Stomach (tissue), 9 donors: ENCODE data around the gene ZFP36. TPM values are rescaled to one million over a fixed set of nuclear protein-coding genes. Genes with fewer than 3 reads are reported as not detected.
A peak's percentile ranks its signal among the peaks of the same experiment; 100 is the strongest.

Experiments
- DNase-seq, 2 donors: peaks; one replicate each; pipeline versions ENCODE4 v3.0.0 to v3.0.0-alpha.2; 2013 to 2019
- H3K27ac ChIP-seq, 5 donors: fragments of 200-600 bp in 4 of 5; sonication (generic) in 4 of 5; one replicate each; pipeline ENCODE4 v1.5.1; 2013 to 2019; ENCODE audit warnings: mild to moderate bottlenecking in 1 of 5, moderate library complexity in 1 of 5
- H3K27me3 ChIP-seq, 3 donors: fragments of 200-600 bp; sonication (generic); one replicate each; pipeline ENCODE4 v1.5.1; 2017 to 2019; ENCODE audit warnings: mixed run types in 1 of 3
- H3K36me3 ChIP-seq, 4 donors: fragments of 200-600 bp; sonication (generic); 1 replicate in 3 of 4; 2 replicates in 1 of 4; pipeline ENCODE4 v1.5.1; 2016 to 2019
- H3K4me1 ChIP-seq, 4 donors: fragments of 200-600 bp; sonication (generic); one replicate each; pipeline ENCODE4 v1.5.1; 2016 to 2019
- H3K4me3 ChIP-seq, 4 donors: fragments of 200-600 bp; sonication (generic) in 3 of 4; one replicate each; pipeline ENCODE4 v1.5.1; 2016 to 2019; ENCODE audit warnings: mild to moderate bottlenecking in 1 of 4
- H3K9me3 ChIP-seq, 4 donors: fragments of 200-600 bp; sonication (generic); one replicate each; pipeline ENCODE4 v1.5.1; 2016 to 2019
- EP300 ChIP-seq: sonication (generic); formaldehyde crosslinking; IDR thresholded peaks from one replicate; pipeline ENCODE4 v1.6.1; 2017; ENCODE audit warnings: antibody characterized with exemption
- POLR2A ChIP-seq, 4 donors: fragments of 450-650 bp; IDR thresholded peaks; one replicate each; pipeline ENCODE4 v1.6.1; 2016; ENCODE audit warnings: antibody characterized with exemption in 4 of 4, control low read depth in 2 of 4, mild to moderate bottlenecking in 1 of 4, moderate library complexity in 1 of 4
- POLR2AphosphoS5 ChIP-seq, 3 donors: sonication (generic); formaldehyde crosslinking; IDR thresholded peaks; one replicate each; pipeline ENCODE4 v1.6.1; 2016; ENCODE audit warnings: antibody characterized with exemption in 3 of 3
- WGBS, 5 donors: extraction: QIAGEN DNeasy Blood & Tissue Kit in 3 of 5; methylation state at CpG; one replicate each; pipeline versions ENCODE4 v1.1.5 to v1.1.7; 2013 to 2018; 5-methylcytosine and 5-hydroxymethylcytosine counted together
- intact Hi-C: fragments of 100-400 bp; cut with DNase I; formaldehyde crosslinking; loops from one replicate; pipeline ENCODE4 v1.15.1; 2023; ENCODE audit warnings: low total_unique reads
- polyA plus RNA-seq, 3 donors: library from polyadenylated mRNA; stranded (reverse); fragments of 200-250 nt; gene quantifications; one replicate each; pipeline ENCODE4 v1.2.3, GENCODE V29; 2013
- total RNA-seq, 5 donors: library from RNA; depleted of rRNA; stranded (reverse); fragments of >200 nt; gene quantifications; one replicate each; pipeline versions ENCODE4 v1.1.0 to v1.2.3, GENCODE V29; 2014 to 2016
- TF ChIP-seq, protein P1 (sequence below), 7 experiments: fragments of 450-650 bp in 4 of 7; fragments of 200-600 bp in 3 of 7; sonication (generic) in 3 of 7; IDR thresholded peaks; one replicate each; pipeline ENCODE4 v1.5.1; 2016 to 2019; ENCODE audit warnings: antibody characterized with exemption in 7 of 7, control low read depth in 2 of 7, mild to moderate bottlenecking in 1 of 7
- donor health status: healthy with polysubstance abuse.
- donor health status: Bipolar disorder and iron deficiency.
- donor health status: healthy.

The ZFP36 gene
- total and polyA plus RNA-seq, 8 donors: 26.1 to 1,667 (median 175) TPM

DNA sequence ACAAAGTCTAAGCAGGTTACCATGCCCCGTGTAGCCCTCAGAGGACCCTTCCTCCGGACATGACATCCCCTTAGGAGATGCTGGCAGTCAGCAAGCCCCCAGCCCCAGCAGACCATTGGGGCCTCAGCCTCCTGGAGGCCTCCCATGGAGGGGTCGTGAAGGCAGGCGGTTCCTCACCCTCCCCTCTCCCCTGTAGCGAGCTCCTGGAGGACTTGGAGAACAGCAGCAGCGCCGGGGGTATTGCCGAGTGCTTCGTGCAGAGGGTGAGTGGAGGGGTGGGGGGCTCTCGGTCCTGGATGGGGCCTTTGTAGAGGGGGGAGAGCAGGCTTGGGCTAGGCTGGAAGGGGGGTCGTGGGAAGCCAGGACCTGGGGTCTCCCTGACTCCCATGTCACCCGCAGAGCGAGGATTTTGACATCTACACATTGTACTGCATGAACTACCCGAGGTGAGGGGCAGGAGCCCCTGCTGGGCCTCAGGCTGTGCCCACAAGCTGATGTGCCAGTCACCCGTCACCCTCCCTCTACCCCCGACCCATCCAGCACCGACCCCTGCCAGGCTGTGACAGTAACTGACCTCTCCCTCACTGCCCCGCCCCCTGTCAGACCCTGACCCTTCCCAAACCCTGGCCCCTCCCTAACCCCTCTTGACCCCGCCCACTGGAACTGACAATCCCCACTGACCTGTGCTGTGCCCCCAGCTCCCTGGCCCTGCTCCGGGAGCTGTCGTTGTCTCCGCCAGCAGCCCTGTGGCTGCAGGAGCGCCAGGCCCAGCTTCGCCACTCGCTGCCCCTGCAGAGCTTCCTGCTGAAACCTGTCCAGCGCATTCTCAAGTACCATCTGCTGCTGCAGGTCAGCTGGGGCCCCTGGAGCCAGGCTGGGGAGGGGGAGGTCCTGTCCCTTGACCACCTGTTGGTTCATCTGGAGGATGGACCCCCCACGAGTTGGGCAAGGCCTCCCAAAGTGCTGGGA is 9.8 kb downstream of the ZFP36 start:
- WGBS, 5 donors: 80 to 85% (median 81%) methylated on average over 18 to 27 of the region's 27 CpGs
- intact Hi-C loops: no loop called here

DNA sequence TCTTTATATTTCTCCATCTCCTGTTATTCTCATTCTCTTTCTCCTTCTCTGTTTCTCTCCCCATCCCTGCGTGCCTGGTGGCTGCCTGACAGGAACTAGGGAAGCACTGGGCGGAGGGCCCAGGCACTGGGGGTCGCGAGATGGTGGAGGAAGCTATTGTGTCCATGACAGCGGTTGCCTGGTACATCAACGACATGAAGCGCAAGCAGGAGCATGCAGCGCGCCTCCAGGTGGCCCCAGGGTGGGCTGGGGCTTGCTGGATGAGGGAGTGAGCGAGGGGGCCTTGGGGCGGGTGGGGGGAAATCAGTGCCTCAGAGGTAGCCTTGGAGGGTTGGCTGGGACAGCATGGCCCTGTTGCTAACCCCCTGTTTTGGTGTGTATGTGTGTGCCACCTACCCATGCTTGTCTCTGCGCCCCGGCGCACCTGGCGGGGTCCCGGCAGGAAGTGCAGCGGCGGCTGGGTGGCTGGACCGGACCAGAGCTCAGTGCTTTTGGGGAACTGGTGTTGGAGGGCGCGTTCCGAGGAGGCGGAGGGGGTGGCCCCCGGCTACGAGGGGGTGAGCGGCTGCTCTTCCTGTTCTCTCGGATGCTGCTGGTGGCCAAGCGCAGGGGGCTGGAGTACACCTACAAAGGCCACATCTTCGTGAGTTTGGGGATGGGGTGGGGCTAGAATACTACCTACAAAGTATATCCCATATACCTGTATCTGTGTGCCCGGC is 11.0 kb downstream of the ZFP36 start:
- Histone ChIP-seq H3K27me3 (no peaks in the 10 kb centered on the region), H3K9me3 (no peaks in the 10 kb centered on the region), H3K36me3 (peaks cover 13 to 65% (median 57%) of the 10 kb centered on the region in 4 donors), H3K4me1 (peaks cover 9 to 47% (median 37%) of the 10 kb centered on the region in 4 donors), H3K4me3 (no peak overlapping the region), H3K27ac (no peak overlapping the region)
- intact Hi-C loops: no loop called here
- DNase-seq: no peak
- TF ChIP-seq EP300: no peak
- TF ChIP-seq POLR2AphosphoS5 (IDR thresholded peaks at IDR 0.05): peak in 1 of 3 donors; percentile 10
- no peak for TF ChIP-seq POLR2A (IDR thresholded peaks at IDR 0.05)
- WGBS, 5 donors: 87 to 92% (median 91%) methylated on average over 24 to 30 of the region's 30 CpGs

More for the DNA sequence above, 9.8 kb downstream of the ZFP36 start:
- DNase-seq: no peak
- Histone ChIP-seq H3K4me3 (peak overlapping the region in 1 of 4 donors; percentile 11), H3K36me3 (peaks cover 13 to 53% (median 45%) of the 10 kb centered on the region in 4 donors), H3K4me1 (peaks cover 9 to 53% (median 44%) of the 10 kb centered on the region in 4 donors), H3K9me3 (no peaks in the 10 kb centered on the region), H3K27ac (peak overlapping the region in 3 of 5 donors; percentile 98 to 100 (median 98)), H3K27me3 (no peaks in the 10 kb centered on the region)
- TF ChIP-seq EP300 (no peak), POLR2A (IDR thresholded peaks at IDR 0.05) (no peak), POLR2AphosphoS5 (IDR thresholded peaks at IDR 0.05) (peak in 1 of 3 donors; percentile 20)
- TF ChIP-seq, protein P1, sequence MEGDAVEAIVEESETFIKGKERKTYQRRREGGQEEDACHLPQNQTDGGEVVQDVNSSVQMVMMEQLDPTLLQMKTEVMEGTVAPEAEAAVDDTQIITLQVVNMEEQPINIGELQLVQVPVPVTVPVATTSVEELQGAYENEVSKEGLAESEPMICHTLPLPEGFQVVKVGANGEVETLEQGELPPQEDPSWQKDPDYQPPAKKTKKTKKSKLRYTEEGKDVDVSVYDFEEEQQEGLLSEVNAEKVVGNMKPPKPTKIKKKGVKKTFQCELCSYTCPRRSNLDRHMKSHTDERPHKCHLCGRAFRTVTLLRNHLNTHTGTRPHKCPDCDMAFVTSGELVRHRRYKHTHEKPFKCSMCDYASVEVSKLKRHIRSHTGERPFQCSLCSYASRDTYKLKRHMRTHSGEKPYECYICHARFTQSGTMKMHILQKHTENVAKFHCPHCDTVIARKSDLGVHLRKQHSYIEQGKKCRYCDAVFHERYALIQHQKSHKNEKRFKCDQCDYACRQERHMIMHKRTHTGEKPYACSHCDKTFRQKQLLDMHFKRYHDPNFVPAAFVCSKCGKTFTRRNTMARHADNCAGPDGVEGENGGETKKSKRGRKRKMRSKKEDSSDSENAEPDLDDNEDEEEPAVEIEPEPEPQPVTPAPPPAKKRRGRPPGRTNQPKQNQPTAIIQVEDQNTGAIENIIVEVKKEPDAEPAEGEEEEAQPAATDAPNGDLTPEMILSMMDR (IDR thresholded peaks at IDR 0.05): no peak

DNA sequence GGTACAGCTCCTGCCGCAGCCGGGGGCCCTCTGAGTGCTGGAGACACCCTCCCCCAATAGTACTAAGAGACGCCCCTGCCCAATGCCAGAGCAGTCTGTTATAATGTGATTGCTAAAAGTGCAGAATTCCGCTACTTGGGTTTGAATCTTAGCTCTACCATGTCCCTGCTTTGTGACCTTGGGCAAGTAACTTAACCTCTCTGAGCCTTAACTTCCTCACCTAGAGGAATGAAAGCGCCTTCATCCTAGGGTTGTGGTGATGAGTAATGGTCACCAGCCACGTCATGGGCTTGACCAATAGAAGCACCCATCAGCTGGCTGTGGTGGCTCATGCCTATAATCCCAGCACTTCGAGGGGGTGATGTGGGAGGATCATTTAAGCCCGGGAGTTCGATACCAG is 12.4 kb downstream of the ZFP36 start:
- TF ChIP-seq POLR2AphosphoS5 (IDR thresholded peaks at IDR 0.05) (no peak), POLR2A (IDR thresholded peaks at IDR 0.05) (no peak)
- TF ChIP-seq, protein P1 (IDR thresholded peaks at IDR 0.05): no peak
- no peak overlapping the region for H3K27ac ChIP-seq
- H3K36me3 ChIP-seq: peaks cover 13 to 79% (median 71%) of the 10 kb centered on the region in 4 donors
- H3K27me3 ChIP-seq: no peaks in the 10 kb centered on the region
- DNase-seq: no peak
- no peak overlapping the region for H3K4me3 ChIP-seq
- H3K4me1 ChIP-seq: peaks cover 9 to 33% (median 24%) of the 10 kb centered on the region in 4 donors
- no peaks in the 10 kb centered on the region for H3K9me3 ChIP-seq
- WGBS, 5 donors: 81 to 98% (median 90%) methylated on average over 7 to 9 of the region's 9 CpGs
- intact Hi-C loops: no loop called here

DNA sequence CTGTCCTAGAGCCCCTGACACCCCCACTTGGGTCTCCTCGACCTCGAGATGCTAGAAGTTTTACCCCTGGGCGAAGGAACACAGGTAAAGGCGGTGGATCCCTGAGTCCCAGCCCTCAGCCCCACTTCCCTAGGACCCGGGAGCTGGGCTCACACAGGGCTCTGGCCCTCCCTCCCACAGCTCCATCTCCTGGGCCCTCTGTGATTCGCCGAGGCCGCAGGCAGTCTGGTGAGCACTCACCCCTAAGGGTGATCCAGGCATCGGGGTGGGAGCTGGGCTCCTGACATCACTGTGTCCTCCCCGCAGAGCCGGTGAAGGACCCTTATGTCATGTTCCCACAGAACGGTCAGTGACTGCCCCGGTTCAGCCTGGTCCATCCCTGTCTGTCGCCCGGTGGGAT is 14.1 kb downstream of the ZFP36 start:
- H3K27me3 ChIP-seq: no peaks in the 10 kb centered on the region
- peaks cover 13 to 93% (median 81%) of the 10 kb centered on the region in 4 donors for H3K36me3 ChIP-seq
- H3K9me3 ChIP-seq: no peaks in the 10 kb centered on the region
- no peak overlapping the region for H3K4me3 ChIP-seq
- intact Hi-C loops: no loop called here
- DNase-seq: no peak
- TF ChIP-seq EP300: no peak
- no peak for TF ChIP-seq POLR2AphosphoS5 (IDR thresholded peaks at IDR 0.05)
- TF ChIP-seq POLR2A (IDR thresholded peaks at IDR 0.05): no peak
- TF ChIP-seq, protein P1 (IDR thresholded peaks at IDR 0.05): no peak
- no peak overlapping the region for H3K27ac ChIP-seq
- 90 to 96% (median 91%) methylated on average over 10 to 15 of the region's 15 CpGs for WGBS, 5 donors
- H3K4me1 ChIP-seq: peaks cover 0 to 16% (median 7%) of the 10 kb centered on the region in 4 donors
